HepG2 (cell line): ENCODE measurements around the gene NXPH4. TPM values are rescaled to one million over a fixed set of nuclear protein-coding genes. Genes with fewer than 3 reads are reported as not detected.
A peak's percentile ranks its signal among the peaks of the same experiment; 100 is the strongest.

ENCODE experiments used
- ATAC-seq: fragments of 200-7000 bp; cut with Tn5 transposase; 3 replicates; pipeline ENCODE4 v1.9.1; 2020; ENCODE audit warnings: mild to moderate bottlenecking, moderate library complexity
- BruUV-seq: library from RNA; stranded (reverse); fragments of 400-500 nt; replicated peaks from 2 replicates; lab custom pipeline; 2021; lab: Mats Ljungman, UMichigan
- CTCF ChIA-PET: fragments of 300-600 bp; formaldehyde crosslinking; extraction: SDS; loops from one replicate; lab custom pipeline; 2021; ENCODE audit warnings: low total read pairs, inconsistent platforms, low intra/inter-chr PET ratio; lab: Yijun Ruan, JAX
- POLR2A ChIA-PET: fragments of 350-600 bp; sonication (Branson Sonifier 250); formaldehyde crosslinking; loops from one replicate; lab custom pipeline; 2020; ENCODE audit warnings: antibody characterized with exemption, inconsistent platforms; lab: Yijun Ruan, JAX
- DNase-seq: peaks from one replicate; pipeline ENCODE4 v3.0.0-alpha.2; 2015; ENCODE audit warnings: low spot score
- FAIRE-seq: peaks from 3 replicates; lab custom pipeline; 2011; peaks lifted over from hg19 to GRCh38; lab: Jason Lieb, UNC
- H2AFZ ChIP-seq: one replicate; pipeline ENCODE4 v1.6.1; 2011; ENCODE audit warnings: low read length, inconsistent platforms
- H3K27ac ChIP-seq: fragments of 300-600 bp; 3 replicates; pipeline ENCODE4 v1.8.0; 2011; ENCODE audit warnings: mixed run types, mild to moderate bottlenecking, mixed read lengths, low read length, inconsistent platforms; ENCODE audit not compliant: insufficient read depth; ENCODE audit errors: extremely low read length
- H3K27me3 ChIP-seq, 2 experiments: fragments of 200-600 bp in 1 of 2; 2 replicates in 1 of 2; 3 replicates in 1 of 2; pipeline versions ENCODE4 v1.6.0 to v1.8.0; 2011; ENCODE audit warnings: low read length in 2 of 2, mild to moderate bottlenecking in 2 of 2, moderate library complexity in 2 of 2, inconsistent platforms in 1 of 2; ENCODE audit not compliant: insufficient read depth in 2 of 2, control insufficient read depth in 1 of 2
- H3K36me3 ChIP-seq, 2 experiments: fragments of 200-600 bp in 1 of 2; replicated peaks in 1 of 2; 2 replicates in 1 of 2; 3 replicates in 1 of 2; pipeline versions ENCODE4 v1.5.1 to v1.8.0; 2011; ENCODE audit warnings: low read length in 2 of 2, inconsistent platforms in 1 of 2; ENCODE audit not compliant: insufficient read depth in 2 of 2, control insufficient read depth in 1 of 2
- H3K4me1 ChIP-seq: 2 replicates; pipeline ENCODE4 v1.5.1; 2012; ENCODE audit warnings: low read length, inconsistent platforms; ENCODE audit not compliant: insufficient read depth
- H3K4me2 ChIP-seq: 2 replicates; pipeline ENCODE4 v1.6.0; 2011; ENCODE audit warnings: low read depth, low read length, inconsistent platforms
- H3K4me3 ChIP-seq, 3 experiments: fragments of 200-600 bp in 1 of 3; sonication (generic), shearing (Covaris generic) in 1 of 3; replicated peaks in 1 of 3; 2 replicates each; pipeline ENCODE4 v1.5.1; 2011 to 2016; ENCODE audit warnings: low read length in 3 of 3, inconsistent platforms in 2 of 3, low read depth in 2 of 3, mild to moderate bottlenecking in 2 of 3, control low read depth in 1 of 3, mixed read lengths in 1 of 3; ENCODE audit not compliant: insufficient read depth in 1 of 3
- H3K79me2 ChIP-seq: one replicate; pipeline ENCODE4 v1.6.1; 2011; ENCODE audit warnings: low read length, inconsistent platforms; ENCODE audit not compliant: insufficient read depth
- H3K9ac ChIP-seq: 2 replicates; pipeline ENCODE4 v1.6.0; 2011; ENCODE audit warnings: mild to moderate bottlenecking, low read depth, low read length, inconsistent platforms; ENCODE audit not compliant: insufficient read depth
- H3K9me3 ChIP-seq: 2 replicates; pipeline ENCODE4 v1.5.1; 2012; ENCODE audit warnings: mild to moderate bottlenecking, low read length
- H4K20me1 ChIP-seq: 2 replicates; pipeline ENCODE4 v1.6.0; 2011; ENCODE audit warnings: inconsistent platforms, mild to moderate bottlenecking, low read length, moderate library complexity; ENCODE audit not compliant: insufficient read depth
- CBX5 ChIP-seq: sonication (generic); formaldehyde crosslinking; IDR thresholded peaks from 2 replicates; pipeline ENCODE4 v1.4.0; 2020; ENCODE audit warnings: missing genetic modification reagents, borderline replicate concordance
- CENPBD1 ChIP-seq: sonication (generic); formaldehyde crosslinking; IDR thresholded peaks from 2 replicates; pipeline ENCODE4 v1.8.0; 2022; ENCODE audit warnings: missing genetic modification reagents, low read depth, mild to moderate bottlenecking, borderline replicate concordance
- HCFC1 ChIP-seq: fragments of 150-350 bp; IDR thresholded peaks from 2 replicates; pipeline ENCODE4 v1.6.1; 2014; ENCODE audit warnings: low read depth, low read length
- HIC2 ChIP-seq: sonication (generic); formaldehyde crosslinking; IDR thresholded peaks from 2 replicates; pipeline ENCODE4 v1.9.0; 2022; ENCODE audit warnings: low read depth, missing genetic modification reagents
- ISL2 ChIP-seq: sonication (generic); formaldehyde crosslinking; IDR thresholded peaks from 2 replicates; pipeline ENCODE4 v1.5.0; 2020; ENCODE audit warnings: missing genetic modification reagents
- KLF12 ChIP-seq: sonication (generic); formaldehyde crosslinking; IDR thresholded peaks from 2 replicates; pipeline ENCODE4 v1.4.0; 2020; ENCODE audit warnings: missing genetic modification reagents, borderline replicate concordance
- MED1 ChIP-seq: sonication (generic); formaldehyde crosslinking; IDR thresholded peaks from 2 replicates; pipeline ENCODE4 v1.4.0; 2020; ENCODE audit warnings: missing genetic modification reagents
- SMAD3 ChIP-seq: sonication (generic); formaldehyde crosslinking; IDR thresholded peaks from 2 replicates; pipeline ENCODE4 v1.4.0; 2020; ENCODE audit warnings: missing genetic modification reagents
- SPEN ChIP-seq: sonication (generic); formaldehyde crosslinking; IDR thresholded peaks from 2 replicates; pipeline ENCODE4 v1.5.1; 2020; ENCODE audit warnings: low read depth, mild to moderate bottlenecking, missing genetic modification reagents
- TRIM24 ChIP-seq: sonication (generic); formaldehyde crosslinking; IDR thresholded peaks from 2 replicates; pipeline ENCODE4 v1.8.0; 2022; ENCODE audit warnings: mild to moderate bottlenecking, missing genetic modification reagents
- ZBTB4 ChIP-seq: sonication (generic); formaldehyde crosslinking; IDR thresholded peaks from 2 replicates; pipeline ENCODE4 v1.4.0; 2020; ENCODE audit warnings: missing genetic modification reagents, mild to moderate bottlenecking, borderline replicate concordance
- ZMAT3 ChIP-seq: sonication (generic); formaldehyde crosslinking; conservative IDR thresholded peaks from 2 replicates; pipeline ENCODE4 v1.7.0; 2021; ENCODE audit warnings: missing genetic modification reagents
- ZNF18 ChIP-seq: sonication (generic); formaldehyde crosslinking; IDR thresholded peaks from 2 replicates; pipeline ENCODE4 v1.8.0; 2022; ENCODE audit warnings: mild to moderate bottlenecking, missing genetic modification reagents; ENCODE audit not compliant: insufficient replicate concordance
- ZNF570 ChIP-seq: sonication (generic); formaldehyde crosslinking; IDR thresholded peaks from 2 replicates; pipeline ENCODE4 v1.4.0; 2020; ENCODE audit warnings: mild to moderate bottlenecking, missing genetic modification reagents, borderline replicate concordance
- ZNF629 ChIP-seq: sonication (generic); formaldehyde crosslinking; conservative IDR thresholded peaks from 2 replicates; pipeline ENCODE4 v1.5.0; 2020; ENCODE audit warnings: missing genetic modification reagents
- ZNF652 ChIP-seq: IDR thresholded peaks from 2 replicates; pipeline ENCODE4 v1.6.1; 2016; ENCODE audit warnings: low read depth, borderline replicate concordance
- WGBS: methylation state at CpG from one replicate; pipeline ENCODE4 v1.1.6; 2017; ENCODE audit warnings: low lambda C conversion rate; 5-methylcytosine and 5-hydroxymethylcytosine counted together
- in situ Hi-C: cut with HindIII; loops from 2 replicates; pipeline ENCODE4 v1.10.0; 2017; ENCODE audit warnings: low pct_unique_long_range_greater_than_20kb; ENCODE audit not compliant: extremely low pct_ligation_motif_present
- intact Hi-C: fragments of 100-400 bp; cut with micrococcal nuclease; formaldehyde crosslinking; loops from one replicate; pipeline ENCODE4 v1.10.0; 2022; ENCODE audit not compliant: unreplicated experiment
- polyA plus RNA-seq, 8 experiments: library from polyadenylated mRNA; depleted of rRNA in 3 of 8; stranded (reverse) in 7 of 8; unstranded in 1 of 8; fragments of >200 nt; fragmentation: Illumina TruSeq in 4 of 8; extraction: Trizol in 4 of 8; gene quantifications; 2 replicates each; pipeline versions ENCODE4 v1.2.1 to v1.2.3, GENCODE V29; 2011 to 2016; ENCODE audit warnings: low read depth in 4 of 8, missing spikeins in 1 of 8, mixed read lengths in 1 of 8; ENCODE audit not compliant: insufficient read depth in 1 of 8
- total RNA-seq, 5 experiments: library from RNA; depleted of rRNA; stranded (reverse); fragments of >200 nt; fragmentation: Illumina TruSeq; extraction: Trizol; gene quantifications; 2 replicates each; pipeline ENCODE4 v1.2.3, GENCODE V29; 2016; ENCODE audit warnings: low read depth in 1 of 5

Gene NXPH4
- total and polyA plus RNA-seq, 2 of the 13 experiments (the other 11 are each of a cell fraction or from before 2014, with no cell fraction given) = 0.13 TPM; not detected in 1

- WGBS = 71% methylated on average over 18 of the region's 30 CpGs
- CTCF ChIA-PET = interaction anchor here (0.8 to 8.7 kb wide), 4 partner anchors 9 to 19 kb away, joined by 3 to 87 read pairs (median 7); partner anchors contain the start of gene NXPH4
- FAIRE-seq (no peak), ATAC-seq (no peak), DNase-seq (no peak)
- Histone ChIP-seq H2AFZ (no peak overlapping the region), H3K4me1 (peaks cover 64% of the 10 kb centered on the region), H3K4me3 (peak overlapping the region in 1 of 3 experiments; percentile 23; a peak in 1 of 6 replicates), H3K27ac (no peak overlapping the region), H3K79me2 (peaks cover 7% of the 10 kb centered on the region), H3K27me3 (peaks cover 10 to 69% of the 10 kb centered on the region in 2 experiments; a peak in 4 of 5 replicates), H3K9me3 (no peaks in the 10 kb centered on the region), H3K36me3 (no peaks in the 10 kb centered on the region), H3K9ac (no peak overlapping the region), H4K20me1 (no peaks in the 10 kb centered on the region), H3K4me2 (no peak overlapping the region)
- no TSS peak for BruUV-seq
- intact Hi-C loops = loop anchor here (2.0 kb wide), 1 partner anchor 14 kb away; no protein-coding TSS in a partner anchor
- in situ Hi-C loops = no loop called here
- POLR2A ChIA-PET = interaction anchor here (0.6 to 1.4 kb wide), 4 partner anchors 11 to 74 kb away, joined by 3 to 6 read pairs (median 4); no protein-coding TSS in a partner anchor
- TF ChIP-seq ZMAT3 (CRISPR knock-in tag) (no peak), HIC2 (CRISPR knock-in tag) (no peak), ZNF629 (peak; percentile 39; the same call in 1 of the 2 replicates), ZNF18 (CRISPR knock-in tag) (no peak), ZNF652 (no peak), MED1 (0 out of 2 replicates have a peak, but pooled peaks have one; percentile 13), ZNF570 (no peak), CENPBD1 (CRISPR knock-in tag) (no peak), KLF12 (CRISPR knock-in tag) (no peak), SMAD3 (CRISPR knock-in tag) (no peak), SPEN (CRISPR knock-in tag) (0 out of 2 replicates have a peak, but pooled peaks have one; percentile 23), ISL2 (CRISPR knock-in tag) (0 out of 2 replicates have a peak, but pooled peaks have one; percentile 19), TRIM24 (no peak), CBX5 (CRISPR knock-in tag) (no peak), ZBTB4 (CRISPR knock-in tag) (0 out of 2 replicates have a peak, but pooled peaks have one; percentile 53), HCFC1 (no peak)
Observed at GRCh38 chr12:57224278-57224972, 7.8 kb downstream of the NXPH4 start.
